HepG2 (cell line): ENCODE measurements around the gene BCCIP. TPM values are rescaled to one million over a fixed set of nuclear protein-coding genes. Genes with fewer than 3 reads are reported as not detected.

Experiments used
- EEA1 ChIP-seq: sonication (generic); formaldehyde crosslinking; IDR thresholded peaks from 2 replicates; pipeline ENCODE4 v1.5.1; 2020; ENCODE audit warnings: mild to moderate bottlenecking, missing genetic modification reagents, borderline replicate concordance
- GABPB1 ChIP-seq: IDR thresholded peaks from 2 replicates; pipeline ENCODE4 v1.6.1; 2016; ENCODE audit warnings: mild to moderate bottlenecking, missing genetic modification reagents, moderate library complexity, missing compliant biosample characterization
- KAT8 ChIP-seq: IDR thresholded peaks from 2 replicates; pipeline ENCODE4 v1.6.1; 2016; ENCODE audit warnings: missing genetic modification reagents, missing compliant biosample characterization
- MTF2 ChIP-seq: sonication (generic); formaldehyde crosslinking; IDR thresholded peaks from 2 replicates; pipeline ENCODE4 v1.5.0; 2020; ENCODE audit warnings: missing genetic modification reagents, borderline replicate concordance
- RBM22 ChIP-seq: fragments of 200-400 bp; formaldehyde crosslinking; optimal IDR thresholded peaks from 2 replicates; pipeline ENCODE3; 2017; ENCODE audit warnings: mild to moderate bottlenecking, low read length, moderate library complexity
- SMARCE1 ChIP-seq: fragments of 450-650 bp; IDR thresholded peaks from 2 replicates; pipeline ENCODE4 v1.6.1; 2017; ENCODE audit warnings: borderline replicate concordance
- SOX13 ChIP-seq, 3 experiments: fragments of 450-650 bp in 1 of 3; sonication (generic) in 1 of 3; formaldehyde crosslinking in 1 of 3; IDR thresholded peaks in 2 of 3; conservative IDR thresholded peaks in 1 of 3; 2 replicates each; pipeline versions ENCODE4 v1.5.0 to v1.6.1; 2016 to 2020; ENCODE audit warnings: antibody characterized with exemption in 1 of 3, mild to moderate bottlenecking in 1 of 3, missing compliant biosample characterization in 1 of 3, missing genetic modification reagents in 1 of 3, moderate library complexity in 1 of 3
- SRSF4 ChIP-seq: fragments of 200-400 bp; formaldehyde crosslinking; IDR thresholded peaks from one replicate; pipeline ENCODE4 v1.6.1; 2018; ENCODE audit warnings: mild to moderate bottlenecking, low read depth, low read length, moderate library complexity; ENCODE audit not compliant: poor library complexity, severe bottlenecking
- SRY ChIP-seq: sonication (generic); formaldehyde crosslinking; IDR thresholded peaks from 2 replicates; pipeline ENCODE4 v1.8.0; 2022; ENCODE audit warnings: mild to moderate bottlenecking, missing genetic modification reagents
- TBX3 ChIP-seq: fragments of 450-650 bp; IDR thresholded peaks from 2 replicates; pipeline ENCODE4 v1.6.1; 2017; ENCODE audit warnings: antibody characterized with exemption, mild to moderate bottlenecking, inconsistent platforms, borderline replicate concordance
- TCF12 ChIP-seq, 2 experiments: fragments of 450-650 bp in 1 of 2; sonication (generic) in 1 of 2; formaldehyde crosslinking in 1 of 2; IDR thresholded peaks; 2 replicates each; pipeline versions ENCODE4 v1.6.1 to v1.8.0; 2017 to 2022; ENCODE audit warnings: antibody characterized with exemption in 1 of 2, mild to moderate bottlenecking in 1 of 2, missing genetic modification reagents in 1 of 2, moderate library complexity in 1 of 2
- ZNF75D ChIP-seq: sonication (generic); formaldehyde crosslinking; IDR thresholded peaks from 2 replicates; pipeline ENCODE4 v1.8.1; 2023; ENCODE audit warnings: missing genetic modification reagents, mild to moderate bottlenecking, borderline replicate concordance
- ZSCAN20 ChIP-seq: sonication (generic); formaldehyde crosslinking; IDR thresholded peaks from 2 replicates; pipeline ENCODE4 v1.4.0; 2020; ENCODE audit warnings: missing genetic modification reagents, mild to moderate bottlenecking, borderline replicate concordance
- polyA plus RNA-seq, 8 experiments: library from polyadenylated mRNA; depleted of rRNA in 3 of 8; stranded (reverse) in 7 of 8; unstranded in 1 of 8; fragments of >200 nt; fragmentation: Illumina TruSeq in 4 of 8; extraction: Trizol in 4 of 8; gene quantifications; 2 replicates each; pipeline versions ENCODE4 v1.2.1 to v1.2.3, GENCODE V29; 2011 to 2016; ENCODE audit warnings: low read depth in 4 of 8, missing spikeins in 1 of 8, mixed read lengths in 1 of 8; ENCODE audit not compliant: insufficient read depth in 1 of 8
- total RNA-seq, 5 experiments: library from RNA; depleted of rRNA; stranded (reverse); fragments of >200 nt; fragmentation: Illumina TruSeq; extraction: Trizol; gene quantifications; 2 replicates each; pipeline ENCODE4 v1.2.3, GENCODE V29; 2016; ENCODE audit warnings: low read depth in 1 of 5
- TF ChIP-seq, protein P1 (sequence below): sonication (generic); formaldehyde crosslinking; IDR thresholded peaks from 2 replicates; pipeline ENCODE4 v1.4.0; 2020; ENCODE audit warnings: mild to moderate bottlenecking, missing genetic modification reagents, borderline replicate concordance
- TF ChIP-seq, protein P2 (sequence below): sonication (generic); formaldehyde crosslinking; IDR thresholded peaks from 2 replicates; pipeline ENCODE4 v1.5.1; 2020; ENCODE audit warnings: mild to moderate bottlenecking, missing genetic modification reagents, borderline replicate concordance
- TF ChIP-seq, protein P3 (sequence below): sonication (generic); formaldehyde crosslinking; IDR thresholded peaks from 2 replicates; pipeline ENCODE4 v1.4.0; 2020; ENCODE audit warnings: missing genetic modification reagents
- TF ChIP-seq, protein P4 (sequence below): sonication (generic); formaldehyde crosslinking; IDR thresholded peaks from 2 replicates; pipeline ENCODE4 v1.4.0; 2020; ENCODE audit warnings: mild to moderate bottlenecking, missing genetic modification reagents

BCCIP gene
- total and polyA plus RNA-seq, 2 of the 13 experiments (the other 11 are each of a cell fraction or from before 2014, with no cell fraction given): 37.0 to 132 TPM

DNA sequence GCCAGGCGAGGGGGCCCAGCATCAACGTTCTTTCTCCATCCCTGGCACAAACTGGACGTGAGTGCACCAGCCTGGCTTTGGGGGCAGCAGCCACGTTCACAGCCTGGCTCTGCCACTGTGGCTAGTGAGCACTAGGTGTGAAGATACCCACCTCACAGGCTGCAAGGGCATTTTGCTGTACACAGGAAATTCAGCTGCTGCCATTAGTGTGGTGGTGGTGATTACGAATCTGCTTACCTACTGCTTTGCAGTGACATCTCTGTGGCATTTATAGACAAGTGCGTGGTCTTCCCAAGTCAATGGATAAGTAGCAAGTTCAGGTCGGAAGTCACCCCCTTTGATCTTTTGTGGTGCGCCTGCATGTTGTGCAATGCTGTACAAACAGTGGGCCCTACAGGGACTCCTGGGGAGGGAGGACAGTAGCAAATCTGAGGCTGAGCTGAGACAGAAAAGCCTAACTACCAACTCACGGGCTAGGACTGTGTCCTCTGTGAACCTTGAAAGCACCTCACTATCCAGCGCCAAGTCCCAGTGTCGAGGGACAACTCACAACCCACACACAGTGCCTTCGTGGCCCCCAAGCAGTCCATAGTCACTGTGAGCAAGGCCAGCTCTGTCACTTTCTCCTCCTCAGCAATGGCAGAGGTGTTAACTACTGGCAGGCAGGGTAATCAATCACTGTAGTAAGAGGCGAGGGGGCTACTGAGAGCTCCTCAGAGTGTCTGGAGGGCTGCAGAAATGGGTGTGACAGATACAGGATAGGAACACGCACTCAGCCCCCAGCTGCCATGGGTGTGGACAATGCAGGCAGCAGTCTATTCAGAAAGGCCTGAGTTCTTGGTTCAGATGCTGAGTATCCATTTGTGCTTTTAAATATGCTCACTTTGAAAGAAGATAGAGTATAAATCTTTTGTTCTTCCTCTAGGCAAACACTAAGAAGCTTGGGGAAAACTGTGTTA is 30.7 kb upstream of the BCCIP start (continued):
- TF ChIP-seq, protein P1, sequence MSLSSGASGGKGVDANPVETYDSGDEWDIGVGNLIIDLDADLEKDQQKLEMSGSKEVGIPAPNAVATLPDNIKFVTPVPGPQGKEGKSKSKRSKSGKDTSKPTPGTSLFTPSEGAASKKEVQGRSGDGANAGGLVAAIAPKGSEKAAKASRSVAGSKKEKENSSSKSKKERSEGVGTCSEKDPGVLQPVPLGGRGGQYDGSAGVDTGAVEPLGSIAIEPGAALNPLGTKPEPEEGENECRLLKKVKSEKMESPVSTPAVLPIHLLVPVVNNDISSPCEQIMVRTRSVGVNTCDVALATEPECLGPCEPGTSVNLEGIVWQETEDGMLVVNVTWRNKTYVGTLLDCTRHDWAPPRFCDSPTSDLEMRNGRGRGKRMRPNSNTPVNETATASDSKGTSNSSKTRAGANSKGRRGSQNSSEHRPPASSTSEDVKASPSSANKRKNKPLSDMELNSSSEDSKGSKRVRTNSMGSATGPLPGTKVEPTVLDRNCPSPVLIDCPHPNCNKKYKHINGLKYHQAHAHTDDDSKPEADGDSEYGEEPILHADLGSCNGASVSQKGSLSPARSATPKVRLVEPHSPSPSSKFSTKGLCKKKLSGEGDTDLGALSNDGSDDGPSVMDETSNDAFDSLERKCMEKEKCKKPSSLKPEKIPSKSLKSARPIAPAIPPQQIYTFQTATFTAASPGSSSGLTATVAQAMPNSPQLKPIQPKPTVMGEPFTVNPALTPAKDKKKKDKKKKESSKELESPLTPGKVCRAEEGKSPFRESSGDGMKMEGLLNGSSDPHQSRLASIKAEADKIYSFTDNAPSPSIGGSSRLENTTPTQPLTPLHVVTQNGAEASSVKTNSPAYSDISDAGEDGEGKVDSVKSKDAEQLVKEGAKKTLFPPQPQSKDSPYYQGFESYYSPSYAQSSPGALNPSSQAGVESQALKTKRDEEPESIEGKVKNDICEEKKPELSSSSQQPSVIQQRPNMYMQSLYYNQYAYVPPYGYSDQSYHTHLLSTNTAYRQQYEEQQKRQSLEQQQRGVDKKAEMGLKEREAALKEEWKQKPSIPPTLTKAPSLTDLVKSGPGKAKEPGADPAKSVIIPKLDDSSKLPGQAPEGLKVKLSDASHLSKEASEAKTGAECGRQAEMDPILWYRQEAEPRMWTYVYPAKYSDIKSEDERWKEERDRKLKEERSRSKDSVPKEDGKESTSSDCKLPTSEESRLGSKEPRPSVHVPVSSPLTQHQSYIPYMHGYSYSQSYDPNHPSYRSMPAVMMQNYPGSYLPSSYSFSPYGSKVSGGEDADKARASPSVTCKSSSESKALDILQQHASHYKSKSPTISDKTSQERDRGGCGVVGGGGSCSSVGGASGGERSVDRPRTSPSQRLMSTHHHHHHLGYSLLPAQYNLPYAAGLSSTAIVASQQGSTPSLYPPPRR (CRISPR knock-in tag): peak; percentile 95
- TF ChIP-seq TBX3: no peak
- no peak for TF ChIP-seq SMARCE1
- TF ChIP-seq, protein P2, sequence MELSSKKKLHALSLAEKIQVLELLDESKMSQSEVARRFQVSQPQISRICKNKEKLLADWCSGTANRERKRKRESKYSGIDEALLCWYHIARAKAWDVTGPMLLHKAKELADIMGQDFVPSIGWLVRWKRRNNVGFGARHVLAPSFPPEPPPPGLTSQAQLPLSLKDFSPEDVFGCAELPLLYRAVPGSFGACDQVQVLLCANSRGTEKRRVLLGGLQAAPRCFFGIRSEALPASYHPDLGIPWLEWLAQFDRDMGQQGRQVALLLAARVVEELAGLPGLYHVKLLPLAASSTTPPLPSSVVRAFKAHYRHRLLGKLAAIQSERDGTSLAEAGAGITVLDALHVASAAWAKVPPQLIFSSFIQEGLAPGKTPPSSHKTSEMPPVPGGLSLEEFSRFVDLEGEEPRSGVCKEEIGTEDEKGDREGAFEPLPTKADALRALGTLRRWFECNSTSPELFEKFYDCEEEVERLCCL (CRISPR knock-in tag): no peak
- TF ChIP-seq KAT8: peak; percentile 81
- TF ChIP-seq, protein P3, sequence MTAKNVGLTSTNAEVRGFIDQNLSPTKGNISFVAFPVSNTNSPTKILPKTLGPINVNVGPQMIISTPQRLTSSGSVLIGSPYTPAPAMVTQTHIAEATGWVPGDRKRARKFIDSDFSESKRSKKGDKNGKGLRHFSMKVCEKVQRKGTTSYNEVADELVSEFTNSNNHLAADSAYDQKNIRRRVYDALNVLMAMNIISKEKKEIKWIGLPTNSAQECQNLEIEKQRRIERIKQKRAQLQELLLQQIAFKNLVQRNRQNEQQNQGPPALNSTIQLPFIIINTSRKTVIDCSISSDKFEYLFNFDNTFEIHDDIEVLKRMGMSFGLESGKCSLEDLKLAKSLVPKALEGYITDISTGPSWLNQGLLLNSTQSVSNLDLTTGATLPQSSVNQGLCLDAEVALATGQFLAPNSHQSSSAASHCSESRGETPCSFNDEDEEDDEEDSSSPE (CRISPR knock-in tag): peak; percentile 58; the same call in 1 of the 2 replicates
- peak; percentile 59 for TF ChIP-seq GABPB1 (CRISPR knock-in tag)
- TF ChIP-seq ZNF75D (CRISPR knock-in tag): no peak
- no peak for TF ChIP-seq SRSF4
- TF ChIP-seq TCF12 (IDR thresholded peaks at IDR 0.05): no peak
- no peak; the same call in 1 of the 2 replicates for TF ChIP-seq TCF12 (CRISPR knock-in tag; IDR thresholded peaks at IDR 0.05)
- TF ChIP-seq, protein P4, sequence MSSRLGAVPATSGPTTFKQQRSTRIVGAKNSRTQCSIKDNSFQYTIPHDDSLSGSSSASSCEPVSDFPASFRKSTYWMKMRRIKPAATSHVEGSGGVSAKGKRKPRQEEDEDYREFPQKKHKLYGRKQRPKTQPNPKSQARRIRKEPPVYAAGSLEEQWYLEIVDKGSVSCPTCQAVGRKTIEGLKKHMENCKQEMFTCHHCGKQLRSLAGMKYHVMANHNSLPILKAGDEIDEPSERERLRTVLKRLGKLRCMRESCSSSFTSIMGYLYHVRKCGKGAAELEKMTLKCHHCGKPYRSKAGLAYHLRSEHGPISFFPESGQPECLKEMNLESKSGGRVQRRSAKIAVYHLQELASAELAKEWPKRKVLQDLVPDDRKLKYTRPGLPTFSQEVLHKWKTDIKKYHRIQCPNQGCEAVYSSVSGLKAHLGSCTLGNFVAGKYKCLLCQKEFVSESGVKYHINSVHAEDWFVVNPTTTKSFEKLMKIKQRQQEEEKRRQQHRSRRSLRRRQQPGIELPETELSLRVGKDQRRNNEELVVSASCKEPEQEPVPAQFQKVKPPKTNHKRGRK: 0 out of 2 replicates have a peak, but pooled peaks have one; percentile 68
- peak; percentile 54 for TF ChIP-seq RBM22
- peak; percentile 90 for TF ChIP-seq SOX13 (IDR thresholded peaks at IDR 0.05)
- peak in 1 of 2 experiments; percentile 97; a peak in 2 of 4 replicates for TF ChIP-seq SOX13 (CRISPR knock-in tag; conservative IDR thresholded peaks at IDR 0.05 in 1 of 2, IDR thresholded peaks at IDR 0.05 in 1 of 2)
- 0 out of 2 replicates have a peak, but pooled peaks have one; percentile 64 for TF ChIP-seq MTF2 (CRISPR knock-in tag)
- TF ChIP-seq ZSCAN20 (CRISPR knock-in tag): no peak
- no peak for TF ChIP-seq EEA1
- TF ChIP-seq SRY (CRISPR knock-in tag): 0 out of 2 replicates have a peak, but pooled peaks have one; percentile 33
